Measurements from ENCODE around the gene RBM17. TPM values are rescaled to one million over a fixed set of nuclear protein-coding genes. Genes with fewer than 3 reads are reported as not detected.
"Not testable (repeated sequence)": the region's sequence is repeated elsewhere in the genome, so short reads cannot be mapped to it uniquely, and the experiment has no call there.

RBM17 gene, protein sequence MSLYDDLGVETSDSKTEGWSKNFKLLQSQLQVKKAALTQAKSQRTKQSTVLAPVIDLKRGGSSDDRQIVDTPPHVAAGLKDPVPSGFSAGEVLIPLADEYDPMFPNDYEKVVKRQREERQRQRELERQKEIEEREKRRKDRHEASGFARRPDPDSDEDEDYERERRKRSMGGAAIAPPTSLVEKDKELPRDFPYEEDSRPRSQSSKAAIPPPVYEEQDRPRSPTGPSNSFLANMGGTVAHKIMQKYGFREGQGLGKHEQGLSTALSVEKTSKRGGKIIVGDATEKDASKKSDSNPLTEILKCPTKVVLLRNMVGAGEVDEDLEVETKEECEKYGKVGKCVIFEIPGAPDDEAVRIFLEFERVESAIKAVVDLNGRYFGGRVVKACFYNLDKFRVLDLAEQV
- 100 to 1,000 TPM; 141 to 227 TPM for total RNA-seq

DNA sequence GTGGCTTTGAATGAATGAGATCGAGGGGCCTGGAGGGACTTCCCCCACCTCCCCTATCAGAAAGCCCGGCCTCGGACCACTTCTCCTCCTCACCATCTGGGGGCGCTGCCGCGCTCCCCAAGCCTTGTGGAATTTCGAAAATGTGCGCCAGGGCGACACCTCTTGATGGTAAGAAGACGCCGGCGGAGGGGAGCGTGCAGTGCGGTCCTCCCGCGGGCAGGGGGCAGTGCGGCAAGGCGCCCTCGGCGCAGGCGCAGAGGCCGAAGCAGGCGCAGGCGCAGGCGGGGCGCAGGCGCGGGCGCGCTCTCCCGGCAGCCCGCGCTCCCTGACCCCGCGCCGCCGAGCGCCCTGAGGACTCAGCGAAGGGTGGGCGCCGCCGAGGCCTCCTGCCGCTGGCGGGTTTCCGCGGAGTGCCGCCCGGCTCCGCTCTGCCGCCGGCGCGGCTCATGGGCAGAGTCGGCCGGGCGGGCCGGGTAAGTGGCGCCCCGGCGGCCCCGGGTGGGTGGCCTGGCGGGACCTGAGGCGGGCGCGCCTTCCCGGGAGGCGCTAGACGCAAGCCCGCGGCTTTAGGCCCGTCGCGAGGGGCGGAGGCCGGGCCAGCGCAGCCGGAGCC, at the start of gene RBM17:
RBM17 (plus strand) TSS at position 314 of the 613 bp plus-strand sequence. CDS start 8,032 bp downstream, outside the sequence.
- peak; percentile 69 to 72 for ATAC-seq
- Mint-ChIP-seq H3K27ac (peak within 1 kb of the TSS; percentile 83 to 97), H3K36me3 (peaks cover 14 to 19% of the 10 kb centered on the region in 2 donors), H3K9me3 (no peaks in the 10 kb centered on the region)
- DNase-seq (ENCODE audit: low spot score in 2 of 2) = peak; percentile 99 to 100

DNA sequence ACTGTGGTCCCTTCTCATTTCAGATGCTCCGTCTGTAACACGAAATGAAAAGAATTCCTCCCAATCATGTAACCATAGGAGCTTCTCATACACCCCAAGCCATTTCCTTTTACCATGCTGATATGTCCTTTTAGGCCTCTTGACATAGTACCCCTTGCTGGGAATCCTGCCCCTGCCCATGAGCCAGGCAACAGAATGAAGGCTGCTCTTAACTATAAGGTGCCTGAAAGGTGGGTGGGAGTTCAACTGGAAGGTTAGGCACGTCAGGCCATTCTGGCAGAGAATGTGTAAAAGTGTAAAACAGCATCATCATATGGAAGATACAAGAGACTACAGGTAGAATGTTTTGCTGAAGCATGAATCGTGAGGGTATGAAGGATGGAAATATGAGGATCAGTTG, 49.1 kb upstream of the RBM17 start:
- H3K27ac Mint-ChIP-seq = peak overlapping the region in 1 of 2 donors; percentile 81
- no peak for ATAC-seq
- peaks cover 56 to 96% of the 10 kb centered on the region in 2 donors for H3K36me3 Mint-ChIP-seq
- no peaks in the 10 kb centered on the region for H3K9me3 Mint-ChIP-seq
- DNase-seq (ENCODE audit: low spot score in 2 of 2) = no peak

DNA sequence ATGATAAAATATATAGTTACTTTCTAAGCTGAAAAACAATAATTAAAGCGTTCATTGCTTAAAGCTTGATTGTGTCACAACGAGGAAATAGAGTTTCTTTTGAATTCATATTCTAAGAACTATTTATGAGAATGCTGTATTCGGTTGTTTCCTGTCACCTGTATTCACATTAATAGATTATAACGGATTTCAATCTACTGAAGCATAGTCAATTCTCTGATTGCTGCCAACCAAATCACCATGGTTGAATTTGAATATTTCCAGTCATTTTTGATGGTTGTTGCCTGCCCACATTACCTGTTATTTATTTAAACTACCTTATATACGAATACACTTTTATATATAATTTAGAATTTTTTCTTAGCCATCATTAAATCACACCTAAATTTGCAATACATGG, 48.6 kb upstream of the RBM17 start:
- Mint-ChIP-seq H3K36me3 (peaks cover 59 to 96% of the 10 kb centered on the region in 2 donors), H3K27ac (peak overlapping the region in 1 of 2 donors; percentile 90), H3K9me3 (no peaks in the 10 kb centered on the region)
- ATAC-seq (no peak), DNase-seq (ENCODE audit: low spot score in 2 of 2) (no peak)

DNA sequence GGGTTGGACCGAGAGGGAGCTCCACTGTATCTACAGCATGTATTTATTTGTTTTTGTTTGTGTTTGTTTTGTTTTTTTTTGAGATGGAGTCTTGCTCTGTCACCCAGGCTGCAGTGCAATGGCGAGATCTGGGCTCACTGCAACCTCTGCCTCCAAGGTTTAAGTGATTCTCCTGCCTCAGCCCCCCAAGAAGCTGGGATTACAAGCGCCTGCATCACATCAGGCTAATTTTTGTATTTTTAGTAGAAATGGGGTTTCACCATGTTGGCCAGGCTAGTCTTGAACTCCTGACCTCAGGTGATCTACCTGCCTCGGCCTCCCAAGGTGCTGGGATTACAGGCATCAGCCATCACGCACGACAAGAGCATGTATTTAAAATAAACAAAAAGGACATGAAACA, 45.5 kb upstream of the RBM17 start:
- ATAC-seq; H3K9me3 Mint-ChIP-seq; DNase-seq (ENCODE audit: low spot score in 2 of 2): not testable (repeated sequence)
- Mint-ChIP-seq H3K36me3 (peaks cover 41 to 94% of the 10 kb centered on the region in 2 donors), H3K27ac (peak overlapping the region in 1 of 2 donors; percentile 39)

DNA sequence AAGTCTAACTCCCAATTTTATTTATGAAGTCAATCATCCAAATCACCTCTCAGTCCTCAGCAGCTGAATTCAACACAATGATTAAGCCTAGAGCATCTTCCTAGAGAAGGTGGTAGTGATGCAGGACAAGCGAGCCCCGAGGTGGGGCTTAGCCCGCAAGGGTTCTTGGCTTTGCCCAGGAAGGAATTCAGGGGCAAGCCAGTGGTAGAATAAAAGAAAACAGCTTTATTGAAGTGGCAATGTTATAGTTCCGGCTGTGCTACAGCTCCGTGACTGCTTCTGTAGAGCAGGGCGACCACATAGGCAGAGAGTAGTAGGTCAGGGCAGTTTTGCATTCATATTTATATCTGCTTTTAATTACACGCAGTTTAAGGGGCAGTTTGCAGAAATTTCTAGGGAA, 44.8 kb upstream of the RBM17 start:
- peaks cover 42 to 94% of the 10 kb centered on the region in 2 donors for H3K36me3 Mint-ChIP-seq
- H3K9me3 Mint-ChIP-seq = no peaks in the 10 kb centered on the region
- peak; percentile 1 to 52 for DNase-seq (ENCODE audit: low spot score in 2 of 2)
- peak overlapping the region; percentile 90 to 93 for H3K27ac Mint-ChIP-seq
- ATAC-seq = no peak

DNA sequence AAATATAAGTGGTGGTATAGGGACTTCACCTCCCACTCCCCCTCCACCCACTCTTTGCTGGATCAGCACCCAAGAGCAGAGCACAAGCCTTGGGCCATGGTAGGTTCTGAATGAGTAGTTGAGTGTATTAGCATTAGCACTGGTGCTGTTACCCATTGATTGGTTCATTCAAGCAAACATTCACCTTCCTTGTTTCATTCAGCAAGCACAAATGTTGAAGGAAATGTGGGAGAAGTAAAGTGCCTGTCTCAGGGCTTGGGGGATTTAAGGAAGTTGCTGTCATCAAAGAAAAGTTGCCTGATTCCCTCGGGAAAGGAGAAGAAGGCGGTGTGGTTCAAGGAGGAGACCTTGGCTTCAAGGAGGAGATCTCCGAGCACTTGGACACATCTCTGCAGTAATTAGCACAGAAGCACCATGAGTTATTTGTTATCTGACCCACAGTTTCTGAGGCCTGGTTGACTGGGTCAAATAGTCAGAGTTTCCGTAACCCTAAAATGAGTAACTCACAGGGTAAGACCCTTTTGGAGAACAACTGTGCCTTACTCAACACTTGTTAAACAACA, 44.0 kb upstream of the RBM17 start:
- peak overlapping the region; percentile 90 to 93 for H3K27ac Mint-ChIP-seq
- H3K9me3 Mint-ChIP-seq = no peaks in the 10 kb centered on the region
- peak; percentile 69 for ATAC-seq
- peaks cover 42 to 94% of the 10 kb centered on the region in 2 donors for H3K36me3 Mint-ChIP-seq
- no peak for DNase-seq (ENCODE audit: low spot score in 2 of 2)

DNA sequence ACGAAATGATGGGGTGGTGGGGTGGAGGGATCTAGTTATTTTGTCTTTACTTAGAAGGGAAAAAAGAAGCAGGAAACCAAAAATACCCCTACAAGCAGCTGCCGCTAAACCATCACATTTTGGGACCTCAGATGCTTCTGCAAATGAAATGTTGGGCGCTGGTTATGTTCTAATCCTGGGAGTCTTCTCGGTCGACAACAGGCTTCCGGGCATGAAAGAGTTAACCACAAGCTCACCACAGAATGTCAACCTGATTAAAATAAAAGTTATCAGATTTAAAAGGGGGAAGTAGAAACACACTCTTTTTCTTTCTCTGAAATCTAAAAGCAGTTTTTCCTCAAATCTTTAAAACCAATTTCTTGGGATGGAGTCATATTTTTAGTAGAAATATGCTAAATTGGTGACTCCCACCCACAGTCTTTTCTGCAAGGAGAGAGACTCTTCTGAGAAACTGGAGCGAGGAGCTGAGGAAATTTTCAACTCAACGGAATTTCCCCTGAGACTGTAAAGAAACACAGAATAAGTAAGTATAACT, 43.5 kb upstream of the RBM17 start:
- peak; percentile 21 to 26 for ATAC-seq

DNA sequence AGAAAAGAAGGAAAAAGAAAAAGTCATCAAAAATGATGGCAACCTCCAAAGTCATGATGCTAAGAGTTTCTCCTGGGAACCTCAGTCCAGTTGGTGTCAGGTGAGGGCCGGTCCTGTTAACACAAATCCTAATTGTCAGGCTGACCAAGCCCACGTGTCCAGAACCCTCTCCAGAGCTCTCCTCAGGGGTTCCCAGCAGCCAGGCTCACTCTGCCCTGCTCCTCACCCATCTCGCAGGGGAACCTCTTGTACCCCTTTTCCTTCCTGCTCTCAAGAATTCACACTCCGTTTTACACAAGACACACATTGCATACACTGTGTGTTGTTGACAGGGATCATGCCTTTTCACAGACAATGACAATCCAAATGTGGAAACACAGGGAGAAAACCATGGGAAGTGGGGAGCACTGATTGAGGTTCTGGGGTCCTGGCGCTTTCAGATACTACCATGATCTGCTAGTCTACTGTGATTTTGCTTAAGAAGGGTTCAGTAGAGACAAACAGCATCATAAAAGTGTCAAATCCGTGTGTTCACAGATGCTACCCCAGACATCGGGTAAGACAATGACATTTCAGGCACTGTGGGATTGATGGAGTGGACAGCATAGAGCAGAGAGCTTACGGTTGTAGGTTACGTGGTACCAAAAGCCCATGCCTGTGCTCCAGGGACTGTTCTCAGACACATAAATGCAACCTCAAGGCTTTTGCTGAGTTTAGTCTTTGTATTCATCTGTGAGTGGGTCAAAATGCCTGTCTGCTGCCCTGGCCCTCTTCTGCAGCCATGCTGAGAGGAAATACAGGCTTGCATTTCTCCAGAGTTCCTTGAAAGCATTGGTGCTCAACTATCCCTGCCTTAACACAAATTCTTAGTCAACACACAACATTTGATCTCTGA, 42.7 kb upstream of the RBM17 start:
- Mint-ChIP-seq H3K27ac (peak overlapping the region; percentile 90 to 93), H3K9me3 (no peaks in the 10 kb centered on the region), H3K36me3 (peaks cover 50 to 93% of the 10 kb centered on the region in 2 donors)
- ATAC-seq (no peak), DNase-seq (ENCODE audit: low spot score in 2 of 2) (peak; percentile 26 to 49)

More for the DNA sequence above, 43.5 kb upstream of the RBM17 start:
- DNase-seq (ENCODE audit: low spot score in 2 of 2) = peak; percentile 45 to 62
- Mint-ChIP-seq H3K9me3 (no peaks in the 10 kb centered on the region), H3K36me3 (peaks cover 46 to 94% of the 10 kb centered on the region in 2 donors), H3K27ac (peak overlapping the region; percentile 90 to 93)

DNA sequence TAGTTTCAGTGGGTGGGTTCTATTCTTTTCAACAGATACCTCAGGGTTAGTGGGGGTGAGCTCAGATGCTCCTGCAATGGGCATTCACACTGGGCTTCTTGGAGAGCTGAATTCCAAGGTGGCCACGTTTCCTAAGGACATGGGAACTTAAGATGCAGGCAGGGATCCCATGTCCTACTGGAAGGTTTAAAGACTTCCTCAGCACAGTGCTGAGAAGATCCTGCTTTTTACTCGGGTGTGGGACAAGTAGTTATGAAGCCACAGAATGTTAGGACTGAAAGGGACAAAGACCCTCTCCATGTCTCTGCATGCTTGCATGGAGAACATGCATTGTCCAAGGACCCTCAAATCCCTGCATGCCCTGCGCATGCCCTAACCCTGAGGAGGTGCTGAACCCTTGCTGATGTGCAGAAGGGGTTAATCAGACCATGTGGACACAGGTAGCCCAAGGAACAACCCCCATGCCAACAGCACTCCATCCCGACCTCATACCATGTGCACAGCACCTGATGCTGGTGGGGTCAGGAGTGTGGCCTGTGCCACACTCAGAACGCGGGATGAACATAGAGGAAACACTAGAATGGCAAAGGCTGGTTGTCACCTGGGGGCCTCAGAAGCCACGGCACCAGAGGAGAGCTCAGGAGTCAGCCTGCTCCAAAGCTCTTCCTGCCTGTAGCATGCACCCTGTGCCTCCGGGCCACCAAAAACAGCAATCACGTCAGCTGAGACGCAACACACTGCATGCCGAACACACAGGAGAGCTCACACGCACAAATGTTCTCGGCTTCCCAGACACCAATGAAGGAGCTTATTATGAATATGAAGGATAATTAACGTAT, 41.8 kb upstream of the RBM17 start:
- peak; percentile 4 to 55 for DNase-seq (ENCODE audit: low spot score in 2 of 2)

DNA sequence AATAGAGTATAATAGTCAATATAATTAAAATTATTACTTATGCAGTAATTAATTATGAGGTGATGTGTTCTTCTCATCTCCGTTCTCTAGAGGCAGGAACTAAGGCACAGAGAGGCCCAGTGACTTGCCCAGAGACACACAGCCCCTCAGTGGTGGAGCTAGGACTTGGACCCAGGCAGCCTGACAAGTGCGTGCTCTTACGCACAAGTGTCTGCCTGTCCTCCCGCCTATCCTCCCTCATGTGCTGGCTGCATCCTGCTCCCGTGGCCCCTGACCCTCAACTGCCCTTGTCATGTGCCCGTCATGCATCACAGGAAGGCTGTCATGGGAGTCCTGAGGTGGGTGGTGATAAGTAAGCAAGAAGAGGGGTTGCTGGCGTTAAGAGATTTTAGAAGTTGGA, 41.0 kb upstream of the RBM17 start:
- ATAC-seq (no peak), DNase-seq (ENCODE audit: low spot score in 2 of 2) (peak; percentile 2 to 44)
- Mint-ChIP-seq H3K36me3 (peaks cover 57 to 88% of the 10 kb centered on the region in 2 donors), H3K27ac (peak overlapping the region in 1 of 2 donors; percentile 99), H3K9me3 (no peaks in the 10 kb centered on the region)

More for the DNA sequence above, 41.8 kb upstream of the RBM17 start:
- ATAC-seq = no peak
- H3K27ac Mint-ChIP-seq = peak overlapping the region in 1 of 2 donors; percentile 93
- peaks cover 52 to 87% of the 10 kb centered on the region in 2 donors for H3K36me3 Mint-ChIP-seq
- no peaks in the 10 kb centered on the region for H3K9me3 Mint-ChIP-seq

DNA sequence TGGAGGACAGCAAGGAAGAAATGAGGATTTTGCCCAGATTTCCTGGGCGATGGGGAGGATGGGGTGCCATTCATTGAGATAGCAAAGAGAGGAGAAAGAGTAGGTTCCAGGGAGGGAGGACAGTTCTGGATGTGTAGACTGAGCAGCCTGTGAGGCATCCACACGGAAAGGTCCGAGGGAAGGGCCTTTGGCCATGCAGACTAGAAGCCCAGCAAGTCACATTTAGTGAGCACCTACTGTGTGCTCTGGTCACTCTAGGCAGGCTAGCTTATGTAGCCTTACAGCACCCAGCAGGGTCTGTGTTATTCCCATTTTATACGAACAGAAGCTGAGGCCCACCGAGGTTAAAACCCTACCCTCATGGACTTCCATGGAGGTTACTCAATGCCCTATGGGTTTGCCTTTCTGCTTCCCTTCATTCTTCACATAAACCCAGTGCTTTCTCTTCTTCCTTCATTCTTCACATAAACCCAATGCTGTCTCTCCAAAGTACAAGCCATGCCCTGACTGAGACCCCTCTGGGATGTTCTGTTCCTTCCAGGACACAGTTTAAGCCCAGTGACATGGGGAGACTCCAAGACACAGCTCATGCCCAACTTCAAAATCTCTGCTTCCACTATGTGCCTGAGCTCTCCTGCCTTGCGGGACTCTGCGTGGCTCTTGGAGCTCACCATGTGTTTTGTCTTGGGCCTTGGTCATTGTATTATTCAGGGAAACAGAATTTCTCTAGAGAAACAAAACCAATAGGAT, 40.4 kb upstream of the RBM17 start:
- ATAC-seq (no peak), DNase-seq (ENCODE audit: low spot score in 2 of 2) (peak; percentile 1 to 45)
- Mint-ChIP-seq H3K9me3 (no peaks in the 10 kb centered on the region), H3K27ac (peak overlapping the region; percentile 37 to 99), H3K36me3 (peaks cover 57 to 82% of the 10 kb centered on the region in 2 donors)

DNA sequence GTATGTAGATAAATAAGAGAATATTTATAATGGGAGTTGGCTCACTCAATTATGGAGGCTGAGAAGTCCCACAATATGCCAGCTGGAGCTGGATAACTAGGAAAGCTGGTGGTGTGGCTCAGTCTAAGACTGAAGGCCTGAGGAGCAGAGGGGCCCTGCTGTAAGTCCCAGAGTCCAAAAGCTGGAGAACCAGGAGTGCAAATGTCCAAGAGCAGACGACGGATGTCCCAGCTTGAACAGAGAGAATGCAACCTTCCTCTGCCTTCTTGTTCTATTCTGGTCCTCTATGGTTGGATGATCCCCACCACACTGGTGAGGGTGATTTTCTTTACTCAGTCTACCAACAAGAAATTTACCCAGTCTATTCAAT, 39.8 kb upstream of the RBM17 start:
- H3K27ac Mint-ChIP-seq = peak overlapping the region; percentile 98 to 99
- DNase-seq (ENCODE audit: low spot score in 2 of 2) = no peak
- H3K9me3 Mint-ChIP-seq = no peaks in the 10 kb centered on the region
- H3K36me3 Mint-ChIP-seq = peaks cover 60 to 82% of the 10 kb centered on the region in 2 donors
- ATAC-seq = no peak

DNA sequence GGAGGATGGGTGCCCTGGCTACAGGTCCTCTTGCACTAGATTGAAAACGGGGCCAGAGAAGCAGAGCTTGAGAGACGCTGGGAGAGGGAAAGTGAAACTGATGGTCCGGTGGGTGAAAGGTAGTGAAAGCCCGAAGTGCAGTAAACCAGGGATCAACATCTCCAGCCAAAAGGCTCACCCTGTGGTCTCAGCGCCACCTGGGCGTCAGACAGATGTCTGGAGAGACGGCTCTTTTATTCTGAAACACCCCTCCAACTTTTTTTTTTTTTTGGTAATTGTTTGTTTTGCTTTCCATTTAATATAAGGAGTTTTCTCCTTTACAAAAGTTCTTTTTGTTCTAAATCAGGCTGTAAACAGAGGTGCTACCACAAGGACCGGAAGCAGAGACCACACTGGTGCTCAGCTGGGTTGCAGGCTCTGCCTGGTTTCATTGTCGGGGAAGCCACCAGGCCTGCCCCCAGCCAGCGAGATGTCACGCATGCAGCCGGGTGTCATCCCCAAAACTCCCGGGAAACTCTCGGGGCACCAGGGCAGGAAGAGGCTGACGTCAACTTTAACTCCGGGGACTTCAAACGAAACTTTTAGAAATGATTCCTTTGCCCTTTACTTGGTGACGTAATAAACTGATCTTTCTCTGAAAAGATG, 37.9 kb upstream of the RBM17 start:
- Mint-ChIP-seq H3K9me3 (no peaks in the 10 kb centered on the region), H3K27ac (peak overlapping the region; percentile 98 to 99), H3K36me3 (peaks cover 62 to 79% of the 10 kb centered on the region in 2 donors)
- ATAC-seq = peak; percentile 59 to 65
- peak; percentile 83 to 97 for DNase-seq (ENCODE audit: low spot score in 2 of 2)

All from activated naive CD4-positive, alpha-beta T cell treated with anti-CD3 and anti-CD28 coated beads, Interleukin-2, amount 50 U/mL, for 72 hours (primary cell).